ENCODE measurements around the gene HEPHL1. TPM values are rescaled to one million over a fixed set of nuclear protein-coding genes. Genes with fewer than 3 reads are reported as not detected.

HEPHL1 gene
- total and polyA plus RNA-seq, 5 donors from 2014 or later = not detected

GRCh38 chr11:94149431-94150017 is 128.4 kb downstream of the HEPHL1 start:
- Mint-ChIP-seq H3K27ac (peak overlapping the region in 2 of 3 donors; percentile 9 to 83), H3K4me3 (peak overlapping the region in 1 of 4 donors; percentile 16)

GRCh38 chr11:94150056-94150455 is 128.9 kb downstream of the HEPHL1 start:
- H3K27ac ChIP-seq (ENCODE audit: insufficient read depth, low read length, poor library complexity, severe bottlenecking) = no peak overlapping the region
- H3K4me3 ChIP-seq (ENCODE audit: low read depth, low read length) = no peak overlapping the region
- peaks cover 8% of the 10 kb centered on the region for H3K4me1 ChIP-seq (ENCODE audit: control insufficient read depth, insufficient read depth, low read length, poor library complexity, severe bottlenecking)
- Mint-ChIP-seq H3K4me1 (peaks cover 33 to 81% (median 63%) of the 10 kb centered on the region in 4 donors), H3K27me3 (no peaks in the 10 kb centered on the region), H3K27ac (peak overlapping the region in 2 of 3 donors; percentile 9 to 83), H3K36me3 (peaks cover 5% of the 10 kb centered on the region), H3K9me3 (no peaks in the 10 kb centered on the region), H3K4me3 (peak overlapping the region in 1 of 4 donors; percentile 16)
- ATAC-seq (ENCODE audit: low read depth in 2 of 2) = no peak
- H3K27me3 ChIP-seq (ENCODE audit: control insufficient read depth, insufficient read depth, low read length) = no peaks in the 10 kb centered on the region
- H3K9me3 ChIP-seq (ENCODE audit: control insufficient read depth in 2 of 2, low read length in 2 of 2) = no peaks in the 10 kb centered on the region
- no peak for DNase-seq
- peaks cover 12% of the 10 kb centered on the region for H3K36me3 ChIP-seq (ENCODE audit: control insufficient read depth, insufficient read depth, low read length)

More at GRCh38 chr11:94149431-94150017, 128.4 kb downstream of the HEPHL1 start:
- Histone ChIP-seq H3K27me3 (ENCODE audit: control insufficient read depth, insufficient read depth, low read length) (no peaks in the 10 kb centered on the region), H3K36me3 (ENCODE audit: control insufficient read depth, insufficient read depth, low read length) (peaks cover 12% of the 10 kb centered on the region), H3K27ac (ENCODE audit: insufficient read depth, low read length, poor library complexity, severe bottlenecking) (no peak overlapping the region), H3K9me3 (ENCODE audit: control insufficient read depth in 2 of 2, low read length in 2 of 2) (no peaks in the 10 kb centered on the region), H3K4me1 (ENCODE audit: control insufficient read depth, insufficient read depth, low read length, poor library complexity, severe bottlenecking) (peaks cover 8% of the 10 kb centered on the region), H3K4me3 (ENCODE audit: low read depth, low read length) (no peak overlapping the region)
- Mint-ChIP-seq H3K36me3 (peaks cover 5% of the 10 kb centered on the region), H3K9me3 (no peaks in the 10 kb centered on the region), H3K27me3 (no peaks in the 10 kb centered on the region), H3K4me1 (peaks cover 38 to 86% (median 67%) of the 10 kb centered on the region in 4 donors)
- DNase-seq = no peak
- ATAC-seq (ENCODE audit: low read depth in 2 of 2) = no peak

GRCh38 chr11:94150704-94151685 is 129.8 kb downstream of the HEPHL1 start:
- DNase-seq = no peak
- Mint-ChIP-seq H3K9me3 (no peaks in the 10 kb centered on the region), H3K4me3 (no peak overlapping the region), H3K27ac (peak overlapping the region in 2 of 3 donors; percentile 54 to 56), H3K4me1 (peaks cover 32 to 71% (median 57%) of the 10 kb centered on the region in 4 donors), H3K36me3 (peaks cover 12% of the 10 kb centered on the region), H3K27me3 (no peaks in the 10 kb centered on the region)
- no peaks in the 10 kb centered on the region for H3K9me3 ChIP-seq (ENCODE audit: control insufficient read depth in 2 of 2, low read length in 2 of 2)
- no peak overlapping the region for H3K4me3 ChIP-seq (ENCODE audit: low read depth, low read length)
- no peak overlapping the region for H3K27ac ChIP-seq (ENCODE audit: insufficient read depth, low read length, poor library complexity, severe bottlenecking)
- ATAC-seq (ENCODE audit: low read depth in 2 of 2) = no peak
- peaks cover 17% of the 10 kb centered on the region for H3K36me3 ChIP-seq (ENCODE audit: control insufficient read depth, insufficient read depth, low read length)
- H3K4me1 ChIP-seq (ENCODE audit: control insufficient read depth, insufficient read depth, low read length, poor library complexity, severe bottlenecking) = peaks cover 8% of the 10 kb centered on the region
- no peaks in the 10 kb centered on the region for H3K27me3 ChIP-seq (ENCODE audit: control insufficient read depth, insufficient read depth, low read length)

GRCh38 chr11:94151903-94152677 is 130.9 kb downstream of the HEPHL1 start:
- H3K27ac ChIP-seq (ENCODE audit: insufficient read depth, low read length, poor library complexity, severe bottlenecking) = no peak overlapping the region
- H3K9me3 ChIP-seq (ENCODE audit: control insufficient read depth in 2 of 2, low read length in 2 of 2) = no peaks in the 10 kb centered on the region
- peak in 1 of 2 donors; percentile 54 for ATAC-seq (ENCODE audit: low read depth in 2 of 2)
- H3K36me3 ChIP-seq (ENCODE audit: control insufficient read depth, insufficient read depth, low read length) = peaks cover 21% of the 10 kb centered on the region
- no peak overlapping the region for H3K4me3 ChIP-seq (ENCODE audit: low read depth, low read length)
- H3K4me1 ChIP-seq (ENCODE audit: control insufficient read depth, insufficient read depth, low read length, poor library complexity, severe bottlenecking) = peaks cover 3% of the 10 kb centered on the region
- DNase-seq = no peak
- H3K27me3 ChIP-seq (ENCODE audit: control insufficient read depth, insufficient read depth, low read length) = no peaks in the 10 kb centered on the region
- Mint-ChIP-seq H3K36me3 (peaks cover 19% of the 10 kb centered on the region), H3K4me3 (no peak overlapping the region), H3K9me3 (peaks cover 0 to 2% (median 0%) of the 10 kb centered on the region in 7 donors), H3K4me1 (peaks cover 26 to 63% (median 50%) of the 10 kb centered on the region in 4 donors), H3K27me3 (no peaks in the 10 kb centered on the region), H3K27ac (no peak overlapping the region)

GRCh38 chr11:94152678-94153065 is 131.5 kb downstream of the HEPHL1 start:
- ATAC-seq (ENCODE audit: low read depth in 2 of 2) = no peak
- H3K27me3 ChIP-seq (ENCODE audit: control insufficient read depth, insufficient read depth, low read length) = no peaks in the 10 kb centered on the region
- H3K36me3 Mint-ChIP-seq = peaks cover 19% of the 10 kb centered on the region
- peaks cover 22 to 58% (median 45%) of the 10 kb centered on the region in 4 donors for H3K4me1 Mint-ChIP-seq
- H3K27me3 Mint-ChIP-seq = no peaks in the 10 kb centered on the region
- no peak for DNase-seq
- no peak overlapping the region for H3K4me3 ChIP-seq (ENCODE audit: low read depth, low read length)
- H3K36me3 ChIP-seq (ENCODE audit: control insufficient read depth, insufficient read depth, low read length) = peaks cover 21% of the 10 kb centered on the region
- no peaks in the 10 kb centered on the region for H3K9me3 ChIP-seq (ENCODE audit: control insufficient read depth in 2 of 2, low read length in 2 of 2)
- no peaks in the 10 kb centered on the region for H3K4me1 ChIP-seq (ENCODE audit: control insufficient read depth, insufficient read depth, low read length, poor library complexity, severe bottlenecking)
- H3K4me3 Mint-ChIP-seq = no peak overlapping the region
- no peak overlapping the region for H3K27ac ChIP-seq (ENCODE audit: insufficient read depth, low read length, poor library complexity, severe bottlenecking)
- peak overlapping the region in 2 of 3 donors; percentile 31 to 34 for H3K27ac Mint-ChIP-seq
- H3K9me3 Mint-ChIP-seq = peaks cover 0 to 2% (median 0%) of the 10 kb centered on the region in 7 donors

GRCh38 chr11:94153320-94153719 is 132.2 kb downstream of the HEPHL1 start:
- Histone ChIP-seq H3K9me3 (ENCODE audit: control insufficient read depth in 2 of 2, low read length in 2 of 2) (no peaks in the 10 kb centered on the region), H3K27me3 (ENCODE audit: control insufficient read depth, insufficient read depth, low read length) (no peaks in the 10 kb centered on the region), H3K4me3 (ENCODE audit: low read depth, low read length) (no peak overlapping the region), H3K36me3 (ENCODE audit: control insufficient read depth, insufficient read depth, low read length) (peaks cover 21% of the 10 kb centered on the region), H3K27ac (ENCODE audit: insufficient read depth, low read length, poor library complexity, severe bottlenecking) (no peak overlapping the region), H3K4me1 (ENCODE audit: control insufficient read depth, insufficient read depth, low read length, poor library complexity, severe bottlenecking) (no peaks in the 10 kb centered on the region)
- Mint-ChIP-seq H3K4me1 (peaks cover 18 to 54% (median 41%) of the 10 kb centered on the region in 4 donors), H3K36me3 (peaks cover 24% of the 10 kb centered on the region), H3K9me3 (peaks cover 0 to 5% (median 0%) of the 10 kb centered on the region in 7 donors), H3K27me3 (no peaks in the 10 kb centered on the region), H3K4me3 (peak overlapping the region in 1 of 4 donors; percentile 78), H3K27ac (peak overlapping the region in 1 of 3 donors; percentile 34)
- no peak for ATAC-seq (ENCODE audit: low read depth in 2 of 2)
- DNase-seq = no peak

- Histone ChIP-seq H3K4me3 (ENCODE audit: low read depth, low read length) (no peak overlapping the region), H3K27me3 (ENCODE audit: control insufficient read depth, insufficient read depth, low read length) (no peaks in the 10 kb centered on the region), H3K27ac (ENCODE audit: insufficient read depth, low read length, poor library complexity, severe bottlenecking) (no peak overlapping the region), H3K4me1 (ENCODE audit: control insufficient read depth, insufficient read depth, low read length, poor library complexity, severe bottlenecking) (no peaks in the 10 kb centered on the region), H3K36me3 (ENCODE audit: control insufficient read depth, insufficient read depth, low read length) (peaks cover 21% of the 10 kb centered on the region), H3K9me3 (ENCODE audit: control insufficient read depth in 2 of 2, low read length in 2 of 2) (no peaks in the 10 kb centered on the region)
- ATAC-seq (ENCODE audit: low read depth in 2 of 2) (no peak), DNase-seq (no peak)
- Mint-ChIP-seq H3K27ac (no peak overlapping the region), H3K9me3 (peaks cover 0 to 5% (median 0%) of the 10 kb centered on the region in 7 donors), H3K27me3 (no peaks in the 10 kb centered on the region), H3K36me3 (peaks cover 25% of the 10 kb centered on the region), H3K4me3 (no peak overlapping the region), H3K4me1 (peaks cover 12 to 48% (median 33%) of the 10 kb centered on the region in 4 donors)
These were observed 133.1 kb downstream of the HEPHL1 start for GRCh38 chr11:94154095-94154856.
